ENCODE data around the gene VAV1.

VAV1 gene

GRCh38 chr19:6838062-6838655 lies 65.7 kb downstream of the VAV1 start:
- Histone ChIP-seq H2BK5ac (ENCODE audit: low read length) (no peak overlapping the region), H4K8ac (ENCODE audit: low read depth, low read length) (no peak overlapping the region), H3K79me1 (ENCODE audit: low read depth, low read length) (no peaks in the 10 kb centered on the region), H2BK15ac (ENCODE audit: low read length) (no peak overlapping the region), H3K36me3 (replicated peaks in 1 of 2; ENCODE audit: control insufficient read depth in 2 of 2, insufficient read depth in 2 of 2, low read length in 2 of 2) (no peaks in the 10 kb centered on the region), H3K9me3 (replicated peaks in 1 of 2; ENCODE audit: control insufficient read depth in 2 of 2, insufficient read depth in 1 of 2, low read depth in 1 of 2, low read length in 2 of 2) (no peaks in the 10 kb centered on the region), H3K9ac (ENCODE audit: low read depth, low read length, poor library complexity) (no peak overlapping the region), H3K18ac (ENCODE audit: low read length) (no peak overlapping the region), H3K27ac (replicated peaks; ENCODE audit: low read length) (no peak overlapping the region), H4K91ac (ENCODE audit: low read depth, low read length, poor library complexity) (no peak overlapping the region), H2BK12ac (ENCODE audit: low read length) (no peak overlapping the region), H2AK5ac (ENCODE audit: low read depth, low read length) (no peak overlapping the region), H3K4me3 (ENCODE audit: low read length in 2 of 2) (no peak overlapping the region), H3K4me2 (ENCODE audit: insufficient read depth, low read length, poor library complexity, severe bottlenecking) (no peak overlapping the region), H3K27me3 (ENCODE audit: control insufficient read depth in 3 of 3, insufficient read depth in 3 of 3, low read depth in 1 of 3, low read length in 3 of 3) (no peaks in the 10 kb centered on the region), H3K23ac (ENCODE audit: low read depth, low read length, poor library complexity) (no peak overlapping the region), H3K14ac (ENCODE audit: low read length) (no peak overlapping the region), H2AFZ (ENCODE audit: low read length) (no peak overlapping the region), H3K4ac (ENCODE audit: low read length) (no peak overlapping the region), H3K4me1 (ENCODE audit: control insufficient read depth in 2 of 2, insufficient read depth in 1 of 2, low read depth in 1 of 2, low read length in 2 of 2) (no peaks in the 10 kb centered on the region), H2BK120ac (ENCODE audit: low read depth, low read length) (no peak overlapping the region)
- DNase-seq (ENCODE audit: low spot score), result no peak
- 100% methylated on average over 3 of the region's 3 CpGs for WGBS, 2 donors (ENCODE audit: extremely low coverage in 2 of 2, insufficient read length in 2 of 2, insufficient replicate concordance in 1 of 2)

DNA sequence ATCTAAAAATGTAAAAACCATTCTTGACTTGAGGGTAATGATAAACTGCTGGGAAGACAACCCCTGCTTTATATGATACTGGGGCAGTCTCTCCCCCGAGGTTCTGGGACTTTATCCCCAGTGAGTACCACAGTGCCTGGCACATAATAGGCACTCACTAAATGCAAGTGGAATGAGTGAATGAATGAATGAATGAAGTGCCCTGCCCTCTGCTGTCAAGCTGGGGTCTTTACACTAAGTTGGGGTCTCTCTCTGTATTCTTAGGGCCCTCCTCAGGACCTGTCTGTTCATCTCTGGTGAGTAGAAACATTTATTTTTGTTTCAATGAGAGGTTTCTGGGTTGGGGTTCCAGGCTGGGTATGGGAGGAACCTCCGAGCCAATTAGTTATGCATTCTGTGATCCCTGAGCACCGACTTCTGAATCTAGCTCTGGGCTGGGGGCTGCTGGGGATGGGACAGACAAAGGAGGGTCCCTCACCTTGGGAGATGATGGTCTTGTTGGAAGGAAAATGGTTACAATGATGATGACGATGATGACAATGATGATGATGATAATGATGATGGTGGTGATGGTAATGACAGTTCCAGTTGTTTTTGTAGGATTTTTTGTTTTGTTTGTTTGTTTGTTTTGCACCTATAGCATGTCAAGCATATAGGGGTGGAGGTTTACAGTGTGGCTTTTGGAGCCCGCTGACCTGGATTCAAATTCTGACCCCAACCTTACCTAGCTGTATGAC lies 70.5 kb downstream of the VAV1 start:
- H3K27me3 ChIP-seq (ENCODE audit: control insufficient read depth in 3 of 3, insufficient read depth in 3 of 3, low read depth in 1 of 3, low read length in 3 of 3), result no peaks in the 10 kb centered on the region
- no peak overlapping the region for H3K14ac ChIP-seq (ENCODE audit: low read length)
- no peak overlapping the region for H3K23ac ChIP-seq (ENCODE audit: low read depth, low read length, poor library complexity)
- no peak overlapping the region for H2BK120ac ChIP-seq (ENCODE audit: low read depth, low read length)
- H4K91ac ChIP-seq (ENCODE audit: low read depth, low read length, poor library complexity), result no peak overlapping the region
- H2BK15ac ChIP-seq (ENCODE audit: low read length), result no peak overlapping the region
- H3K36me3 ChIP-seq (replicated peaks in 1 of 2; ENCODE audit: control insufficient read depth in 2 of 2, insufficient read depth in 2 of 2, low read length in 2 of 2), result no peaks in the 10 kb centered on the region
- H3K4me3 ChIP-seq (ENCODE audit: low read length in 2 of 2), result no peak overlapping the region
- H3K4me1 ChIP-seq (ENCODE audit: control insufficient read depth in 2 of 2, insufficient read depth in 1 of 2, low read depth in 1 of 2, low read length in 2 of 2), result no peaks in the 10 kb centered on the region
- no peak overlapping the region for H2BK5ac ChIP-seq (ENCODE audit: low read length)
- no peak overlapping the region for H3K18ac ChIP-seq (ENCODE audit: low read length)
- no peaks in the 10 kb centered on the region for H3K9me3 ChIP-seq (replicated peaks in 1 of 2; ENCODE audit: control insufficient read depth in 2 of 2, insufficient read depth in 1 of 2, low read depth in 1 of 2, low read length in 2 of 2)
- H2AK5ac ChIP-seq (ENCODE audit: low read depth, low read length), result no peak overlapping the region
- H3K79me1 ChIP-seq (ENCODE audit: low read depth, low read length), result no peaks in the 10 kb centered on the region
- no peak overlapping the region for H4K8ac ChIP-seq (ENCODE audit: low read depth, low read length)
- H3K4ac ChIP-seq (ENCODE audit: low read length), result no peak overlapping the region
- H2BK12ac ChIP-seq (ENCODE audit: low read length), result no peak overlapping the region
- no peak overlapping the region for H2AFZ ChIP-seq (ENCODE audit: low read length)
- no peak for DNase-seq (ENCODE audit: low spot score)
- no CpG with 5 or more reads among the region's 5 CpGs for WGBS, 2 donors (ENCODE audit: extremely low coverage in 2 of 2, insufficient read length in 2 of 2, insufficient replicate concordance in 1 of 2)
- H3K9ac ChIP-seq (ENCODE audit: low read depth, low read length, poor library complexity), result no peak overlapping the region
- H3K27ac ChIP-seq (replicated peaks; ENCODE audit: low read length), result no peak overlapping the region
- H3K4me2 ChIP-seq (ENCODE audit: insufficient read depth, low read length, poor library complexity, severe bottlenecking), result no peak overlapping the region

DNA sequence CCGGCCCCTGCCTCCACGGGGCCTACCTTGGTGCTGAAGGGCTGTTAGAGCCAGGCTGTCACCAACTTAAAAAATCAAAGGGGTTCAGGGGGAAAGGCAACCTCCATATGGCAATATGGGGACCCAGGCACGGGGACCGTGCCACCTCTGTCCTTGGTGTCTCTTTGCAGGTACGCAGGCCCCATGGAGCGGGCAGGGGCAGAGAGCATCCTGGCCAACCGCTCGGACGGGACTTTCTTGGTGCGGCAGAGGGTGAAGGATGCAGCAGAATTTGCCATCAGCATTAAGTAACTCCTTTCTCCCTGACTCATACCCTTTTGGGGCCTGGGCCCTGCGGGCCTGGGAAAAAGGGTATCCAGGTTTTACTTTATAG lies 75.3 kb downstream of the VAV1 start:
- WGBS, 2 donors (ENCODE audit: extremely low coverage in 2 of 2, insufficient read length in 2 of 2, insufficient replicate concordance in 1 of 2), result no CpG with 5 or more reads among the region's 11 CpGs
- H2BK5ac ChIP-seq (ENCODE audit: low read length), result no peak overlapping the region
- no peaks in the 10 kb centered on the region for H3K36me3 ChIP-seq (replicated peaks in 1 of 2; ENCODE audit: control insufficient read depth in 2 of 2, insufficient read depth in 2 of 2, low read length in 2 of 2)
- H3K79me1 ChIP-seq (ENCODE audit: low read depth, low read length), result no peaks in the 10 kb centered on the region
- no peak overlapping the region for H3K9ac ChIP-seq (ENCODE audit: low read depth, low read length, poor library complexity)
- H3K27me3 ChIP-seq (ENCODE audit: control insufficient read depth in 3 of 3, insufficient read depth in 3 of 3, low read depth in 1 of 3, low read length in 3 of 3), result no peaks in the 10 kb centered on the region
- peaks cover 0 to 3% of the 10 kb centered on the region in 2 donors for H3K9me3 ChIP-seq (replicated peaks in 1 of 2; ENCODE audit: control insufficient read depth in 2 of 2, insufficient read depth in 1 of 2, low read depth in 1 of 2, low read length in 2 of 2)
- H3K4me3 ChIP-seq (ENCODE audit: low read length in 2 of 2), result no peak overlapping the region
- no peak overlapping the region for H2BK120ac ChIP-seq (ENCODE audit: low read depth, low read length)
- no peak overlapping the region for H2AK5ac ChIP-seq (ENCODE audit: low read depth, low read length)
- H3K4me1 ChIP-seq (ENCODE audit: control insufficient read depth in 2 of 2, insufficient read depth in 1 of 2, low read depth in 1 of 2, low read length in 2 of 2), result no peaks in the 10 kb centered on the region
- no peak for DNase-seq (ENCODE audit: low spot score)
- no peak overlapping the region for H3K14ac ChIP-seq (ENCODE audit: low read length)
- H4K91ac ChIP-seq (ENCODE audit: low read depth, low read length, poor library complexity), result no peak overlapping the region
- no peak overlapping the region for H3K4ac ChIP-seq (ENCODE audit: low read length)
- peak overlapping the region; percentile 35 for H2AFZ ChIP-seq (ENCODE audit: low read length)
- H4K8ac ChIP-seq (ENCODE audit: low read depth, low read length), result no peak overlapping the region
- H2BK12ac ChIP-seq (ENCODE audit: low read length), result no peak overlapping the region
- H3K18ac ChIP-seq (ENCODE audit: low read length), result no peak overlapping the region
- no peak overlapping the region for H3K27ac ChIP-seq (replicated peaks; ENCODE audit: low read length)
- H2BK15ac ChIP-seq (ENCODE audit: low read length), result no peak overlapping the region
- H3K4me2 ChIP-seq (ENCODE audit: insufficient read depth, low read length, poor library complexity, severe bottlenecking), result no peak overlapping the region
- no peak overlapping the region for H3K23ac ChIP-seq (ENCODE audit: low read depth, low read length, poor library complexity)

GRCh38 chr19:6848986-6849385 lies 76.5 kb downstream of the VAV1 start:
- H3K27me3 ChIP-seq (ENCODE audit: control insufficient read depth in 3 of 3, insufficient read depth in 3 of 3, low read depth in 1 of 3, low read length in 3 of 3), result peaks cover 0 to under 1% (median 0%) of the 10 kb centered on the region in 3 experiments
- no peak overlapping the region for H2BK5ac ChIP-seq (ENCODE audit: low read length)
- no CpG with 5 or more reads among the region's 3 CpGs for WGBS, 2 donors (ENCODE audit: extremely low coverage in 2 of 2, insufficient read length in 2 of 2, insufficient replicate concordance in 1 of 2)
- H2BK12ac ChIP-seq (ENCODE audit: low read length), result no peak overlapping the region
- no peak for DNase-seq (ENCODE audit: low spot score)
- no peak overlapping the region for H4K91ac ChIP-seq (ENCODE audit: low read depth, low read length, poor library complexity)
- no peak overlapping the region for H4K8ac ChIP-seq (ENCODE audit: low read depth, low read length)
- H3K27ac ChIP-seq (replicated peaks; ENCODE audit: low read length), result no peak overlapping the region
- no peak overlapping the region for H3K9ac ChIP-seq (ENCODE audit: low read depth, low read length, poor library complexity)
- H3K36me3 ChIP-seq (replicated peaks in 1 of 2; ENCODE audit: control insufficient read depth in 2 of 2, insufficient read depth in 2 of 2, low read length in 2 of 2), result no peaks in the 10 kb centered on the region
- no peak overlapping the region for H2BK15ac ChIP-seq (ENCODE audit: low read length)
- no peak overlapping the region for H2AFZ ChIP-seq (ENCODE audit: low read length)
- H3K79me1 ChIP-seq (ENCODE audit: low read depth, low read length), result no peaks in the 10 kb centered on the region
- H3K4me1 ChIP-seq (ENCODE audit: control insufficient read depth in 2 of 2, insufficient read depth in 1 of 2, low read depth in 1 of 2, low read length in 2 of 2), result no peaks in the 10 kb centered on the region
- H3K14ac ChIP-seq (ENCODE audit: low read length), result no peak overlapping the region
- no peak overlapping the region for H3K18ac ChIP-seq (ENCODE audit: low read length)
- H2BK120ac ChIP-seq (ENCODE audit: low read depth, low read length), result no peak overlapping the region
- H3K23ac ChIP-seq (ENCODE audit: low read depth, low read length, poor library complexity), result no peak overlapping the region
- no peak overlapping the region for H2AK5ac ChIP-seq (ENCODE audit: low read depth, low read length)
- H3K4me3 ChIP-seq (ENCODE audit: low read length in 2 of 2), result no peak overlapping the region
- no peak overlapping the region for H3K4ac ChIP-seq (ENCODE audit: low read length)
- H3K4me2 ChIP-seq (ENCODE audit: insufficient read depth, low read length, poor library complexity, severe bottlenecking), result no peak overlapping the region
- peaks cover 0 to 3% of the 10 kb centered on the region in 2 donors for H3K9me3 ChIP-seq (replicated peaks in 1 of 2; ENCODE audit: control insufficient read depth in 2 of 2, insufficient read depth in 1 of 2, low read depth in 1 of 2, low read length in 2 of 2)

All from neuronal stem cell (in vitro differentiated cells).